Fibroblast of skin of abdomen (primary cell): ENCODE data around the gene ARID2.
A peak's percentile ranks its signal among the peaks of the same experiment; 100 is the strongest.

Experiments used
- DNase-seq: peaks from one replicate; pipeline ENCODE4 v3.0.0-alpha.2; 2013

The ARID2 gene

DNA sequence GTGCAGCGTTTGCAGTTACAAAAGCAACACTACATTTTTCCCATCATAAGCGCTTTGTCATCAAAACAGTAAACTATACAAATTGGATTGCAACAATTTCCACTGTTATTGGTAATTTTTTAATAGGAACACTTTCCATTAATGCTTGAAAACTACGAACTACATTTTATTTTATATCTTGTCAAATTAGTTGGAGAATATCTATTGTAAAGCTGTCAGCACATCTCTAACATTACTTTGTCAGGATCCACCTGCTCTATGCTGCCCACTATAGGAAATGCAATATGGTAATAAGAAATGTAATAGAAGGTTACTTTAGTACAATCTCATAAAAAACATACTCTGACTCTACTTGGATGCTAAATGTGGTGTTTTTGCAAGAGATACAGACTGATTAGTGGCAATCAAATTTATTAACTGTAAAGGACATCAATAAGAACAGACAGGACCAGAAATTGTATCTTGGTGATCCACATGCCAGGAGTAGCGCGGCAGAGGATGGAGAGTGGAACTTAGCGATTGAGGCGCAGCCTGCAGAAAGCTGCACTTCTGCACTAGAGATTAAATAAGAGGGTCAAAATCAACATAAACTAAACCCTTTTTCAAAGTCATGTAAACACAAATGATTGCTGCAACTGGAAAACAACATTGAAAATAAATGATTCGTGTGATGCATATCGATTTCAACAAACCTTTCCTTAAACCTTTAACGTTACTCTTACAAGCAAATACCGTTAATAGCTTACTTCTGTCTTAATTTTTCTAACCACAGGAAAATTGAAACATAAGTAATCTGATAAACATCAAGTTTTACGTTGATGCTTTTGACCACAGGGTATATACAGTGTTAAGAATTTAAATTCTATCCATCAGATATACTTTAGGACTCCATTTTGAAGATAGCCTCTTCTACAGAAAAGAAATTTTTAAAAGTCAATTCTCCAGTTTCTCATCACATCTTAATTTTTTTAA is 3.6 kb upstream of the ARID2 start:
- DNase-seq = peak; percentile 27

DNA sequence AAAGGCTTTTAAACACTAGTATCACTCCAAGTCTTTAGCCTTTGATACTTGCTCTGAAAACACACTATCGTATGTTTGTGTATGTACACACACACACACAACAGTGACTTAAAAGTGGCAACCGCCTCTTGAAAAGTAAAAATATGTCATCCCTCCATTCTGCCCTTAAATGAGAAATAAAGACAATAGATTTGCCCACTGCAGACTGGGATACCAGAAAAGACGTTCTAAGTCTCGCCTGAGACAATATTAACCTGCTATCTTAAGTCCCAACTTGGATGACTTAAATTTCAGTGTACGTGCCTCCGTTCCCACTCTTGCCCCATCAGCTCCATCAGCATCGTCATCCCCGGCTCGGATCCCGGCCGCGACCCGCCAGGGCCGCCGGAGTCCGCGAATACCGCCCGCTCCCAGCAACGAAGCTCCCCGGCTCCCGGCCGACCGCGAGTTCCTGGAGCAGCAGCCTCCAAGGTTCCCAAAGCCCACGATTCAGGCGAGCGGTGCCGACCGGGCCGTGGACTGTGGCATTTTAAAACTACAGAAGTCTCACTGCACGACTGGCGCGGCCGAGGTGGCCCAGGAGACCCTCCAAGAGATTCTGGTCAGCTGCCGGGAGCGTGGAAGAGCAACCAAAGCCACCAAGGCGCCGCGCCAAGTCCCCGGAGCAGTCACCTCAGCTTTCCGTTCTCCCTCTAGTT is 2.8 kb upstream of the ARID2 start:
- DNase-seq = peak; percentile 34

DNA sequence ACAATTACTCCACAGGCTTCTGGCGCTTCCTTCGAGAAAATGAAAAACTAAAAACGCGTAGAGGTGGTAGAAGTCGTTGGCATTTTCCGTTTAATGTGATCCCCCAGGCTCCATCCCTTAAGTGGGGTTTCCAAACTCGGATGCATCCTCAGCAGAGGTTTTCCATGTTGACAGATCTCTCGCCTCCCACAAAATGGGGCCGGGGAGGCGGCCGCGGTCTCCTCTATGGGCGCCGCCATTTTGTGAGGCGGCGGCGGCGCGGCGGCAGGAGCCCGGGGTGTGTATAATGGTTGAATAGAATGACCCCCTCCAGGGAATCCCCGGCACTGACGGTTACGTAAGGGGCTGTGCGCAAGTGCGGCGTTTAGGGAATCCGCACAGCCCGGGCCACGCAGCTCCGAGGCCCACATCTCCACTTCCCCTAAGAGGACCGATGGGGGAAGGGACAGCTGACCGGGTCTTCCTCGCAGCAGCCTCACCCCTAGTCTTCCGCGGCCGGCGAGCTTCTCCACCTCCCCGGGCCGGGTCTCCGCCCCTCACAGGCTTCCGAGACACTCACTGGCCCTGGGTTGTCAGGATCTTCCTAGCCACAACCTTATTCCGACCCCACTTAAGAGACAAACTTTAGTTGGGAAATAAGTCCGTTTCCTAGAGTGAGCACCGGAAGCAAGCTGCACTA is 2.1 kb upstream of the ARID2 start:
- peak; percentile 99 for DNase-seq

DNA sequence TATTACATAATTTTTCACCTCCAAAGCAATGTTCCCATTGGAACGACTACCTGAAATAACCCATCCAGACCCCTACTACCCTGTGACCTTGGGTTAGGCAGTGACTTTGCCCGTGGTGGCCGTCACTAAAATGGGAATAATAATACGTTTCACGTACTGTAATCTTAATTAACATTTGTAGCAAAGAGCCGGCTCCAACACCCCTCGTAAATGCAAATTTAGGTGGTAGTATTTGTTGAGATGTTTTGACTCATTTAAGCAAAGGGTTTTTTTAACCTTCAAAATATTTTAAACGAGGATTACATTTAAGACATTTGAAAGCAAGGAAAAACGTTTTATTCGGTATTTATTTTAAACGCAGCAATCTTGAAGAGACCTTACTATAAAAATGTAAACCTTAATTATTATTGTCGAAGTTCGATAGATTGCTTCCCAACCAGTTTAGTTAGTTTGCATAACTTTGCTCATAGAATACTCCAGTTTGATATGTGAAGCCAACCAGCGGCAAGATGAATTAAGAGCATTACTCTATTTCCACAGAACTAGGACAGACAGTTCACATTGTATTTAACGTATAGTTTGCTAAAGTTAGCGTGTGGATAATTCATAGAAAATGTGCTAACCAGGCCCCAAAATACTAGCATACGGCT is 1.4 kb upstream of the ARID2 start:
- DNase-seq = no peak

DNA sequence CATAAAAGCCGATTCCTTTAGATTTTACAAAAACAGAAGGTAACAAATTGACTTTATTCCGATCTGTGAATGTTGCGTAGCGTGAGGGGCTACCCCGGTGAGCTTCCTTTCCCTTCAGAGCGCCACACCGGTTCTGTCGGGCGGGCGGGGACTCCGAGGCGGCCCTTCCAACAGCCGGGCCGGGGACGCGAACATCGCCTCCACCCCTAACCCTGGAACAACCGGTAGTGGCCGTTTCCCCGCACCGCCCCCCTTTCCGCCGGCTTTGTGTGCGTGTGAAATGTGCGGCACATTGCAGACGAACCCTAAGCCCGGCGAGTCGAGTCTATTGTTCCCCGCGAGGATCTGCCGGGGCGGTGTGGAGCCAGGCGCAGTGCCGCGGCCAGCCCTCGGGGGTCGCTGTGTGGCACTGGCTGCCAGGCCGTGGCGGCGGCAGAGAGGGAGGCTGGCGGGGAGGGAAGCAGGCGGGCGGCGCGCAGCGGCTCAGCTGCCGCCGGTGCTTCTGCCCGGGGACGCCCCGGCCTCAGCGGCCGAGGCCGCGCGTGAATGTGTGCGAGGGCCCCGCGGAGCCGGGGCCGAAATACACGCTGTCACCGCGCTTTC is 775 bp upstream of the ARID2 start:
- peak; percentile 98 for DNase-seq

DNA sequence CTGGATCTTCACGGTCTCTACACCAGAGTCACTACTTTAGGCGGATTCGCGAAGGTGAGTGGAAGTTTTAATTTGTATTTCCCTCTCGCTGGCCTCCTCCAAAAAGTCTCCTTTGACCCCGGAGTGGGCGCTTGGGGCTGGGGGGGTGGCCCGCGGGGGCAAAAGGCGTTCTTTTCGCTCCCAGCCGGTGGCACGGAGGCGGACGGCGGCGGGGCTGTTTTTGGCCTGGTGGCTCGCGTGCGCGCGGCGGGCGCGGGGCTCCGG is 510 bp downstream of the ARID2 start:
- DNase-seq = no peak

DNA sequence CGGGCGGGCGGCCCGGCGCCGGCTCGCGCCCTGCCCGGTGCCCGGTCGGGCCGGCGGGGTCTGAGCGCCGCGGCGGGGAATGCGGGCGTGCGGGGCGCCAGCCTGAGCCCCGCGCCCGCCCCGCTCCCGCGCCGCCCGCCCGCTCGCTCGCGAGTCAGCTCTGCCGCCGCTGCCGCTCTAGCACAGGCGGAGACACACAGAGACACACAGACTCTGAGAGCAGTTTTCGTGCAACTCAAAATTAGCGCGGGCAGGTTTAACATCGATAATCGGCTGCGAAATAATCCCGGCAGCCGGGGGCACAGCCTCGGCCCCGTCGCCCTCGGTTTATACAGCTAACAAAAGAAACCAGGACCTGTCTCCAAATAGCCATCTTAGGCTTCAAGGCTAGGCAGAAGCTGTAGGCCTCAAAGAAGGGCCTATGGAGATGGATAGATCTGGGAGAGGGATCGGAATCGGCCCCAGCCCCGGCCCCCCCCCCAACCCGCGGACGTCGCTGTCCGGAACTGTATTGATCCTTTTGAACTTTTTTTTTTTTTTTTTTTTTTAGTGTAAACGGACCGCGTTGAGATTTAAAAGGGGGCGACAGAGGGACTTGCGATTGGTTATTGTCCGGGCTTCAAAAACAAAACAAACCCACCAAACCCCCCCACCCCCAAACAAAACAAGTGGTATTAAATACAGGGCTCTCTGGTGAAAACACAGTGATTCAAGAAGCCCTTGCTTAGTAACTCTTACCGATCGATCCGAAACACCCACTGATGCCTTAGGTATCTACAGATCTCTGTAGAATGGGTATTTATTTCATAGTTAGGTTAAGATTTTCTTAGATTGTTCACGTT is 1.1 kb downstream of the ARID2 start:
- peak; percentile 47 for DNase-seq

DNA sequence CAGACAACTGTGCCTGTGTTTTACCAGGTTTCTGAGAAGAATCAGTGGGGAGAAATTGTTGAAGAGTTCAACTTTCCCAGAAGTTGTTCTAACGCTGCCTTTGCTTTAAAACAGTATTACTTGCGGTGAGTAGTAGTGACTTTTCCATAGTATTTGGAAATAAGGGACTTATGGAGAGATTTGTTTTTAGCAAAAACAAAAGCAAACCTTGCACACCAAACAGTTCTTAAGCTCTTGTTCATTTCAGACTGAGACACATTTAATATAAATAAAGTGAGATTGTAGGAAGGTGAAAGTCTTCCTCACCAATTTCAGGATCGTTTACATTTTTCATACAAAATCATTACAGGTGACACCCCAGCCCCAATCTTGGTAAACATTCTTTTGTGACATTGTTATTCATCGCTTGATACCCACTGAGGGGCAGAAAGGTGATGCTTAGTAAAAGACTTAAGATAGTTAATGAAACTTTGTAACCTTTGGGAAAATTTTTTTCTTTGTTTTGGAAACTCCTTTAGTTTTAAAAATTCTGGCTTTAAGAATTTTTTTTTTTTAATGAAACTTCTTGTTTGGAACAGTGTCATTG is 1.8 kb downstream of the ARID2 start:
- no peak for DNase-seq

DNA sequence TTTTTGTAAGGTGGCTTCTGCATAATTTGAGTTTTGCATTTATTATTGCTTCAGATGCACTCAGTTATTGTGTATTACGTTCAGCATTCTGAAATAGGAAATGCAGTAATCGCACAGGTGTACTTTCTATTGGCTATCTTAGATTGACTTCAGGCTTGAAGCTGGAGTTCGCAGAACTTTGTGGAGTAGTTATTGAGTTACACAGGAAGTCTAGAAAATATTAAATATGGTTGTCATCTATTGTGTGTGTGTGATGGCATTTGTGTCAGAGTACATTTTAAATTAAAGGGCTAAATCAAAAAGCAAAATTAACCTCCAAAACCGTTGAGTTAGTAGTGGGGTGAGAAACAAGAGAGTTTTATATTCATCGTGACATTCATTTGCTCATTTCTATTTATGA is 2.7 kb downstream of the ARID2 start:
- DNase-seq = no peak

DNA sequence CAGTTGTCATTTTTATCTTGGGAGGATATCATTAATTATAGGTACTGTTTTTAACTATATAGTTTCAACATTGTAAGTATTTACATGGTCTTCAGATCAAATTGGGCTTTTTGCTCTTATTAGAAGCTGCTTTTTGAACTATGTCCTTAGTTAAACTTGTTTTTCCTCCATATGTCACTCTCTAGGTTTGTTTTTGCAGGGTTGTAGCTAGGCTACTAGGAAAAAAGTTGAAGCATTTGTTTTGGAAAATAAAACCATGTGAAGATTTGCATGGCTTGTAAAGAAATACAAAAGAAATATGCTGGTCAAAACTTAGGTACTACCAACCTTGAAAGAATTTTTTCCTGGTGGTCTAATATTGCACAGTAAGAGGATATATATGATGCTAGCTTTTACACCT is 3.4 kb downstream of the ARID2 start:
- DNase-seq = no peak

DNA sequence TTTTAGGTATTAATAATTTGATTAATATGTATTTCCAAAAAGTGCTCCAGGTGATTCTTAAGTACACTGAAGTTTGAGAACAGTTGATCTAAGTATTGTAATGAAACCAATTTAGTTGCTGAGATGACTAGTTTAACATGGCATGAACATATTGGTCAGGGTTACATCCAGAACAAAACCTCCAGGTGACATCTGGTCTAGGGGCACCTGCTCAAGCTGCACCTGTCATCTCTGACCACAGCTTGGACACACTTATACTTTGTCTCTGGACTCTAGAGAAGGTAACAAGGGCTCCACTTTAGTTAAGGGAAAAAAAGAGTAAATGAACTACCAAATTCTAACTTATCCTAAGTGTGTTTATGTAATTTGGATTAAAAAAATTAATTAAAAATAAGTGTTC is 8.1 kb downstream of the ARID2 start:
- no peak for DNase-seq

DNA sequence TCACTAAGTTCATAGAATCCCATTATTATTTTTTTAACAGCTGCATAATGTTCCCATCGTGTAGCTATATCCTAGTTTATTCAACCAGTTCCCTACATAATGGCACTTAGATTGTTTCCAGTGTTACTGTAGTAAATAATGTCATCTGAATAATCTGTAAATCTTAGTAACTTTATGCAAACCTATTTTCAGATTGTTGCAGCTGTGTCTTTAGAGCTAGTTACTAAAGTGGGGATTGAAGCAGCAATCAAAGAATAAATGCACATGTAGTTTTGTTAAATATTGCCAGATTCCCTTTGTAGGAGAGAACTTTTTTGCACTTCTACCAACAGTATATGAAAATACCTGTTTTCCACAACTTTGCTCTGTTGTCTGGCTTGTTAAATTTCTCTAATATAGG is 13.1 kb downstream of the ARID2 start:
- no peak for DNase-seq

DNA sequence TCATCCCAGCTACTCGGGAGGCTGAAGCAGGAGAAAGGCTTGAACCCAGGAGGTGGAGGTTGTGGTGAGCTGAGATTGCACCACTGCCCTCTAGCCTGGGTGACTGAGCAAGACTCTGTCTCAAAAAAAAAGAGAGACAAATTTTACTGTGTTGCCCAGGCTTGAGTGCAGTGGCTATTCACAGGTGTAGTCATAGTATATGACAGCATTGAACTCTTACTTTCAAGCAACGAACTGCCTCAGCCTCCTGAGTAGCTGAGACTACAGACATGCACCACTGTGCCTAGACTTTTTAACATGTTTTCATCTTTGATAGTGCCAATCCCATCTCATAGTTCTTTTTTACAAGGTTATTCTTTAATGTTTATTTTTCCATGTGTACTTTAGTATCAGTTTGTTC is 13.7 kb downstream of the ARID2 start:
- DNase-seq = no peak

DNA sequence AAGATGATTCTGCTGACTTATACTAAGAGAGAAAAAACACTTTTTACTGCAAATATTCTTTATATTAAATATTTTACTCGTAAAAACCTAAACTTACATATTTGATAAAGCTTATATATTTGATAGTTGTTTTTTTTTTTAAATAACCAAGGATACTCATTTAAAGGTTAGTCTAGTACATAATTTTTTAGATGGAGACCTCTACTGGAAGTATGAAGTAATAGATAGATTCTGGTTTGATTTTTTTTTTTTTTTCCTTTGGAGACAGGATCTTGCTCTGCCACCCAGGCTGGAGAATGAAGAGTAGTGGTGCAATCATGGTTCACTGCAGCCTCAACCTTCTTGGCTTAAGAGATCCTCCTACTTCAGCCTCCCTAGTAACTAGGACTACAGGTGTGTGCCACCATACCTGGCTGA is 16.4 kb downstream of the ARID2 start:
- DNase-seq = peak; percentile 27

DNA sequence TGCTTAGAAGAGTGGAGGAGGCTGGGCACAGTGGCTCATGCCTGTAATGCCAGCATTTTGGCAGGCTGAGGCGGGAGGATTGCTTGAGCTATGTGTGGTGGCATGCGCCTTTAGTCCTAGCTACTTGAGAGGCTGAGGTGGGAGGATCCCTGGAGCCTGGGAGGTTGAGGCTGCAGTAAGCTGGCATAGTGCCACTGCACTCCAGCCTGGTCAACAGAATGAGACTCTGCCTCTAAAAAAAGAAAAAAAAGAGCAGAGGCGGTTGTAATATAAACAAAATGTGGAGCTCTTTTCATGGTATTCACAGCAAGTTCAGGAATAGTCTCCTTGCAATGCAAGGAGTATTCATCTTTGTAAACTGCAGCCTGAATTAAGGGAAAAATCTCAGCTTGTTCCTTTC is 27.2 kb downstream of the ARID2 start:
- no peak for DNase-seq

DNA sequence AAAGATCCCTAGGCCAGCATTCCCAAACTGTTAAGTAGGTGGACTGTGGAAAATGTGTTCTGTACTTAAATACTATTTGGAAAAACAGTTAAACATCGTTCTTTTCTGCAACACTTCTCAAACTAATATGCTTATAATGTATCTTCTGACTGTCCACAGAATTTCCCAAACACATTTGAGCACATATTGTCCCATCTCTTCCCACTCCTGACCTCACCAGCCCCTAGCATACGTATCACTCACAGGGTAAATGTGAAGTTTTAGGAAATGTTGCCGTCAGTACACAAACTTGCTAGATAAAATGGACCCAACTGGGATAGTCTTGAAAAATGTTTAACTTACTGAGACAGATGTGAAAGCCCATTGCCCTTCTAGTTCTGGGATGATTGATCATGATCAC is 27.7 kb downstream of the ARID2 start:
- DNase-seq = no peak

DNA sequence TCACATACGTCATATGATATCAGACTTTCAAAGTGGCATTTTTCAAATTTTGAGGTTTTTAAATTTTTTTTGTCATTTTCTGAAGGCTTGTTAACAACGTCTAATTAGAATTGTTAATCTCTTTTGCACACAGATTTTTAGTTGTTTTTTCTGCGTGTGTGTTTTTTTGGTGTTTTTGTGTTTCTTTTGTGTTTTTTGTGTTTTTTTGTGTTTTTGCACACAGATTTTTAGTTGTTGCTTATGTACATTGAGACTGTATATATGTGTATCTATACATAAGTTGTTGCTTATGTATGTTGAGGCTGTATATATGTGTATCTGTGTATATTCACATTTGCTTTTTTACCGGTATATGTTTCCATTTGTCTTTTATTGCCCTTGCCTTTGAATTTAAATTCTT is 30.8 kb downstream of the ARID2 start:
- DNase-seq = no peak

DNA sequence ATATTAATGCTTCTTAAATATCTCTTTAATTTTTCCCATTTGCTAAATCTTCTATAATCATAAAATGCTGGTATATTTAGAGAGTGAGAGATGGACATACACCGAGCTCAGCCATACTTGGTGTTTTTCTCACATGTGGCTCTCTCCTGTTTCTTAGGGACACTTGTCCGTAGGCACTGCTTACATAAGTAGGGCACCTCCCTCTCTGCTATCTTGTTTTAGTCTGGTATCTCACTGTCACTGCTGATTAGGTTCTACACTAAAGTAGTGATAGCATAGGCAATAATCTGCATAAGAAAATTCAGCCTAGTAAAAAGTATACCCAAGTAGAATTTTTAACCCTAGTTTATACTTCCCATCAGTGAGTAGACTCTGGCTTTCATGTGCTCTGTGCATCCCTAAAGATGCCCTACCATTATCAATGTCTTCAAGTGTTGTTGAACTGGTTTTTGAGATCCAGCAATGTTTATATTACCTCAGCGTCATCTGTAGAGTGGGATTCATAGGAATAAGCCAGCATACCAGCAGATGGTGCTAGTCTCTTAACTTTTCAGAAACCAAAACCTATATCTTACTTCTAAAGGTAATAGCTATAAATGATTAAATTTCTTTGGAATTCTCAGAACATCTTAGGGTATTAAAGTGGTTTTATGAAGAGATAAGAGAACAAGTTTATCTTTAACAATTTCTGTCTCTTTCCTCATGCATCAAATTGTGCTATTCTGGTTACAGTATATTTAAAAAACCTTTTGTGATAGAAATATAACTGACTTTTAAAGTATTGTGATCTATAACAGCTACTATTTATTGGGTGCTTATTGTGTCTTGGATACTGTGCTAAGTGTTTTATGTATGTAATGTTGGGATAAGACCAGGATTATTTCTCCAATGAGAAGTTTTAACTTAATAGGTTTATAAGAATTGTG is 32.9 kb downstream of the ARID2 start:
- peak; percentile 44 for DNase-seq

DNA sequence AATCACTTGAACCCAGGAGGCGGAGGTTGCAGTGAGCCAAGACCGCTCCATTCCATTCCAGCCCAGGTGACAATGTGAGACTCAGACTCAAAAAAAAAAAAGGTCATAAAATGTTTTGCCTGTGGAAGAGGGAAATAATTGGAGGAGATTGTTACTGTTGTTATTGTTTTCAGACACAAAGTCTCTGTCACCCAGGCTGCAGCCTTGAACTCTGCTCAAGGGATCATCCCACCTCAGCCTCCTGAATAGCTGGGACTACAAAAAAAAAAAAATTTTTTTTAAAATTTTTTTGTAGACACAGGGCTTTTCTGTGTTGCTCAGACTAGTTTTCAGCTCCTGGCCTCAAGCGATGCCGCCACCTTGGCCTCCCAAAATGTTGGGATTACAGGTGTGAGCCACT is 33.9 kb downstream of the ARID2 start:
- DNase-seq = no peak

DNA sequence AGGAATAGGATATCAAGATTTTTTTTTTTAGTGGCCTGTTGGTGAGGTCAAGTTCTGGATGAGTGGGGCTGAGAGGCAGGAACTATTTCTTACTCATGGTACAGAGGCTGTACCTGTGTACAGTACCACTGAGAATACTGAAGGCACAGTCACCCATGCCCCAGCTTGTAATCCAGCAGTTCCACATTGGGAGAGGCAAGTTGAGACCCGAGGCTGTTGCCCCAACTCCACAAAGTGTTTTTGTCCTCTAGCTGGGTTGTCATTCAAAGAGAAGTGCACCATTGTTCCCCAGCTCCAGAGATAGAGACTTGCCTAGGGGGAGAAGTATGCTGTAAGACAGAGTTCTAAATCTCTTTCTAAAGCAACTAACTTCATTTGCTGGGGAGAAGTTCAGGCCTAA is 38.7 kb downstream of the ARID2 start:
- DNase-seq = no peak
